Esophagus squamous epithelium (tissue), 4 donors: Measurements from ENCODE around the gene VTI1B.

Experiments
- POLR2A ChIP-seq, 4 donors: fragments of 450-650 bp; IDR thresholded peaks; one replicate each; pipeline ENCODE4 v1.6.1; 2017; ENCODE audit warnings: antibody characterized with exemption in 4 of 4, mild to moderate bottlenecking in 4 of 4, moderate library complexity in 3 of 4
- TF ChIP-seq, protein P1 (sequence below), 6 experiments: fragments of 450-650 bp in 4 of 6; fragments of 200-600 bp in 2 of 6; sonication (generic) in 2 of 6; IDR thresholded peaks; one replicate each; pipeline ENCODE4 v1.5.1; 2016 to 2019; ENCODE audit warnings: antibody characterized with exemption in 6 of 6, mild to moderate bottlenecking in 4 of 6, moderate library complexity in 4 of 6

DNA sequence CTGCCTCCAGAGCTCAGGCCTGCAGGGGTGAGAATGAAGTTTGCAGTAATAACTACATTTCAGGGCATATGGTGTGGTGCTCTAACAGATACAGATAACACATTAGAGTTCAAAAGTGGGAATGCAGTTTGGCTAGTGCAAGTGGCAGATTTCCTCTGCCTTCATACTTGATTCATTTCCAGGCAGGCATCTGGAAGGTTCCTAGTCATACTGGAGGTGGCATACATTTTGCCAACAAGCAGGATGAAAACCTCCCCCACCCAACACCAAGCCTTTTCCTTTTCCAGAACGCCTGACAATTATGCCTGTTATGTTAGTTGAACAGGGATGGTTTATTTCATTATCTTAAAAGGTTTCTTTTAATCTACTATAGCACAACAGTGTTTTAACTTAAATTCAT, 24.3 kb downstream of the VTI1B start:
- TF ChIP-seq, protein P1, sequence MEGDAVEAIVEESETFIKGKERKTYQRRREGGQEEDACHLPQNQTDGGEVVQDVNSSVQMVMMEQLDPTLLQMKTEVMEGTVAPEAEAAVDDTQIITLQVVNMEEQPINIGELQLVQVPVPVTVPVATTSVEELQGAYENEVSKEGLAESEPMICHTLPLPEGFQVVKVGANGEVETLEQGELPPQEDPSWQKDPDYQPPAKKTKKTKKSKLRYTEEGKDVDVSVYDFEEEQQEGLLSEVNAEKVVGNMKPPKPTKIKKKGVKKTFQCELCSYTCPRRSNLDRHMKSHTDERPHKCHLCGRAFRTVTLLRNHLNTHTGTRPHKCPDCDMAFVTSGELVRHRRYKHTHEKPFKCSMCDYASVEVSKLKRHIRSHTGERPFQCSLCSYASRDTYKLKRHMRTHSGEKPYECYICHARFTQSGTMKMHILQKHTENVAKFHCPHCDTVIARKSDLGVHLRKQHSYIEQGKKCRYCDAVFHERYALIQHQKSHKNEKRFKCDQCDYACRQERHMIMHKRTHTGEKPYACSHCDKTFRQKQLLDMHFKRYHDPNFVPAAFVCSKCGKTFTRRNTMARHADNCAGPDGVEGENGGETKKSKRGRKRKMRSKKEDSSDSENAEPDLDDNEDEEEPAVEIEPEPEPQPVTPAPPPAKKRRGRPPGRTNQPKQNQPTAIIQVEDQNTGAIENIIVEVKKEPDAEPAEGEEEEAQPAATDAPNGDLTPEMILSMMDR (IDR thresholded peaks at IDR 0.05), result no peak
- TF ChIP-seq POLR2A (IDR thresholded peaks at IDR 0.05), result no peak
